SK-N-SH treated with all-trans-retinoic acid at 6 μM for 48 hours (cell line): ENCODE measurements around the gene DDX10.
A peak's percentile ranks its signal among the peaks of the same experiment; 100 is the strongest.

ENCODE experiments used
- ATAC-seq: fragments of 200-7000 bp; cut with Tn5 transposase; 3 replicates; pipeline ENCODE4 v1.9.1; 2020; ENCODE audit warnings: mild to moderate bottlenecking, moderate library complexity
- ARNTL ChIP-seq: fragments of 450-650 bp; formaldehyde crosslinking; IDR thresholded peaks from 2 replicates; pipeline ENCODE4 v1.5.0; 2020; ENCODE audit warnings: low read depth, mild to moderate bottlenecking, moderate library complexity, borderline replicate concordance
- BACH2 ChIP-seq: fragments of 250-450 bp; sonication (Bioruptor Pico); IDR thresholded peaks from 2 replicates; pipeline ENCODE4 v1.9.0; 2021; ENCODE audit warnings: mild to moderate bottlenecking, borderline replicate concordance
- CSDC2 ChIP-seq: fragments of 250-450 bp; sonication (Bioruptor Pico); IDR thresholded peaks from 2 replicates; pipeline ENCODE4 v1.5.0; 2020; ENCODE audit warnings: mild to moderate bottlenecking, moderate library complexity
- ESRRG ChIP-seq: fragments of 250-450 bp; sonication (Bioruptor Pico); IDR thresholded peaks from 2 replicates; pipeline ENCODE4 v1.6.1; 2021; ENCODE audit warnings: mild to moderate bottlenecking
- GLIS3 ChIP-seq: fragments of 250-450 bp; sonication (Bioruptor Pico); IDR thresholded peaks from 2 replicates; pipeline ENCODE4 v1.5.0; 2020; ENCODE audit warnings: mild to moderate bottlenecking, moderate library complexity
- ISL1 ChIP-seq: fragments of 250-450 bp; sonication (Bioruptor Pico); IDR thresholded peaks from 2 replicates; pipeline ENCODE4 v2.1.2; 2022; ENCODE audit warnings: mild to moderate bottlenecking, moderate library complexity
- OSR1 ChIP-seq: fragments of 250-450 bp; sonication (Bioruptor Pico); IDR thresholded peaks from 2 replicates; pipeline ENCODE4 v1.8.0; 2022; ENCODE audit warnings: moderate library complexity, mild to moderate bottlenecking, inconsistent platforms
- PPARA ChIP-seq: fragments of 250-450 bp; sonication (Bioruptor Pico); IDR thresholded peaks from 2 replicates; pipeline ENCODE4 v1.5.0; 2020; ENCODE audit warnings: mild to moderate bottlenecking, borderline replicate concordance
- RARB ChIP-seq: fragments of 250-450 bp; sonication (Bioruptor Pico); IDR thresholded peaks from 2 replicates; pipeline ENCODE4 v1.8.0; 2021; ENCODE audit warnings: mild to moderate bottlenecking, moderate library complexity
- SNAI2 ChIP-seq: fragments of 250-450 bp; sonication (Bioruptor Pico); IDR thresholded peaks from 2 replicates; pipeline ENCODE4 v1.5.0; 2020; ENCODE audit warnings: mild to moderate bottlenecking, moderate library complexity
- TOX ChIP-seq: fragments of 250-450 bp; sonication (Bioruptor Pico); IDR thresholded peaks from 2 replicates; pipeline ENCODE4 v1.8.0; 2021; ENCODE audit warnings: mild to moderate bottlenecking, moderate library complexity, borderline replicate concordance
- ZFP3 ChIP-seq: fragments of 250-450 bp; sonication (Bioruptor Pico); IDR thresholded peaks from 2 replicates; pipeline ENCODE4 v1.5.0; 2020; ENCODE audit warnings: mild to moderate bottlenecking, moderate library complexity
- ZFP30 ChIP-seq: fragments of 450-650 bp; formaldehyde crosslinking; IDR thresholded peaks from 2 replicates; pipeline ENCODE4 v1.5.0; 2022; ENCODE audit warnings: mild to moderate bottlenecking, moderate library complexity
- ZNF565 ChIP-seq: fragments of 450-650 bp; formaldehyde crosslinking; conservative IDR thresholded peaks from 2 replicates; pipeline ENCODE4 v1.5.0; 2020; ENCODE audit warnings: low read depth, mild to moderate bottlenecking, moderate library complexity
- ZNF70 ChIP-seq: fragments of 450-650 bp; formaldehyde crosslinking; IDR thresholded peaks from 2 replicates; pipeline ENCODE4 v1.5.0; 2020; ENCODE audit warnings: mild to moderate bottlenecking, moderate library complexity
- ZNF8 ChIP-seq: fragments of 450-650 bp; formaldehyde crosslinking; IDR thresholded peaks from 2 replicates; pipeline ENCODE4 v1.5.0; 2020; ENCODE audit warnings: mild to moderate bottlenecking, moderate library complexity
- TF ChIP-seq, protein P1 (sequence below): fragments of 250-450 bp; sonication (Bioruptor Pico); IDR thresholded peaks from 2 replicates; pipeline ENCODE4 v1.5.1; 2021; ENCODE audit warnings: mild to moderate bottlenecking, moderate library complexity
- TF ChIP-seq, protein P2 (sequence below): fragments of 250-450 bp; sonication (Bioruptor Pico); IDR thresholded peaks from 2 replicates; pipeline ENCODE4 v1.8.0; 2021; ENCODE audit warnings: low read depth, mild to moderate bottlenecking, moderate library complexity, borderline replicate concordance
- TF ChIP-seq, protein P3 (sequence below): fragments of 250-450 bp; sonication (Bioruptor Pico); IDR thresholded peaks from 2 replicates; pipeline ENCODE4 v1.8.0; 2020; ENCODE audit warnings: mild to moderate bottlenecking, moderate library complexity, borderline replicate concordance
- TF ChIP-seq, protein P4 (sequence below): fragments of 250-450 bp; sonication (Bioruptor Pico); IDR thresholded peaks from 2 replicates; pipeline ENCODE4 v1.5.1; 2020; ENCODE audit warnings: low read depth, mild to moderate bottlenecking, moderate library complexity
- TF ChIP-seq, protein P5 (sequence below): fragments of 250-450 bp; sonication (Bioruptor Pico); IDR thresholded peaks from 2 replicates; pipeline ENCODE4 v1.5.0; 2020; ENCODE audit warnings: mild to moderate bottlenecking, moderate library complexity

Gene DDX10

DNA sequence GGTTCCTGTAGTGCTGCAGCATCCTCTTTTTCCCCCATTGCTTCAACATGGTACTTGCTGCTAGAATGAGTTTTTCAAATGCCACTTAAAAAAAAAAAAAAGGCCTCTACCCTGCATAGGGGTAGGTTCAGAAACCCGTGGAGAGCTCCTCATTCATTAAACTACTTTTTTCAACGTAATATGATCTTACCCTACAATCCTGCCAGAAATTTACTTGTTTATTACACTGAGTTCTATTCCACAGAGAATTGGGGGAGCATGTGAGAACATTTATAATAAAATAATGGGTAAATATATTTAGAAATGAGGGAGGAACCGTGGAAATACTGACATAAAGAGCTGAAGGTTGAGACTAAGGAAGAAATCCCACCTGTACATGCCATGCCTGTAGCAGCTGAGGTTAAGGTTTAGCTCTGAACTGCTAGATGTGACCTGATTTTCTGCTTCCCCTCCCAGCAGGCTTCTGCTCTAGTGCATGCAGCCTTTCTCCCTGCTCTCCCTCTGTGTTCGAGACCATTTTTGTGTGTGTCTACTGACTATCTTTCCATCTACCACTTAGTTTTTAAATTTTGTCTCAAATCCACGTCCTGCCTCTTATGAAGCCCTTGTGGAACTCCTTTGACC lies 225.7 kb downstream of the DDX10 start:
- TF ChIP-seq ARNTL (CRISPR knock-in tag), result no peak
- TF ChIP-seq ZNF70, result no peak
- TF ChIP-seq, protein P1, sequence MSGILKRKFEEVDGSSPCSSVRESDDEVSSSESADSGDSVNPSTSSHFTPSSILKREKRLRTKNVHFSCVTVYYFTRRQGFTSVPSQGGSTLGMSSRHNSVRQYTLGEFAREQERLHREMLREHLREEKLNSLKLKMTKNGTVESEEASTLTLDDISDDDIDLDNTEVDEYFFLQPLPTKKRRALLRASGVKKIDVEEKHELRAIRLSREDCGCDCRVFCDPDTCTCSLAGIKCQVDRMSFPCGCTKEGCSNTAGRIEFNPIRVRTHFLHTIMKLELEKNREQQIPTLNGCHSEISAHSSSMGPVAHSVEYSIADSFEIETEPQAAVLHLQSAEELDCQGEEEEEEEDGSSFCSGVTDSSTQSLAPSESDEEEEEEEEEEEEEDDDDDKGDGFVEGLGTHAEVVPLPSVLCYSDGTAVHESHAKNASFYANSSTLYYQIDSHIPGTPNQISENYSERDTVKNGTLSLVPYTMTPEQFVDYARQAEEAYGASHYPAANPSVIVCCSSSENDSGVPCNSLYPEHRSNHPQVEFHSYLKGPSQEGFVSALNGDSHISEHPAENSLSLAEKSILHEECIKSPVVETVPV (CRISPR knock-in tag), result no peak
- TF ChIP-seq ZNF565 (CRISPR knock-in tag), result no peak
- no peak for TF ChIP-seq BACH2 (CRISPR knock-in tag)
- no peak for TF ChIP-seq OSR1 (CRISPR knock-in tag)
- no peak for TF ChIP-seq PPARA
- TF ChIP-seq, protein P2, sequence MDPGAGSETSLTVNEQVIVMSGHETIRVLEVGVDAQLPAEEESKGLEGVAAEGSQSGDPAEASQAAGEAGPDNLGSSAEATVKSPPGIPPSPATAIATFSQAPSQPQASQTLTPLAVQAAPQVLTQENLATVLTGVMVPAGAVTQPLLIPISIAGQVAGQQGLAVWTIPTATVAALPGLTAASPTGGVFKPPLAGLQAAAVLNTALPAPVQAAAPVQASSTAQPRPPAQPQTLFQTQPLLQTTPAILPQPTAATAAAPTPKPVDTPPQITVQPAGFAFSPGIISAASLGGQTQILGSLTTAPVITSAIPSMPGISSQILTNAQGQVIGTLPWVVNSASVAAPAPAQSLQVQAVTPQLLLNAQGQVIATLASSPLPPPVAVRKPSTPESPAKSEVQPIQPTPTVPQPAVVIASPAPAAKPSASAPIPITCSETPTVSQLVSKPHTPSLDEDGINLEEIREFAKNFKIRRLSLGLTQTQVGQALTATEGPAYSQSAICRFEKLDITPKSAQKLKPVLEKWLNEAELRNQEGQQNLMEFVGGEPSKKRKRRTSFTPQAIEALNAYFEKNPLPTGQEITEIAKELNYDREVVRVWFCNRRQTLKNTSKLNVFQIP, result no peak
- TF ChIP-seq ISL1 (CRISPR knock-in tag), result no peak
- no peak for TF ChIP-seq SNAI2 (CRISPR knock-in tag)
- no peak for TF ChIP-seq RARB
- TF ChIP-seq ZNF8 (CRISPR knock-in tag), result no peak
- TF ChIP-seq, protein P3, sequence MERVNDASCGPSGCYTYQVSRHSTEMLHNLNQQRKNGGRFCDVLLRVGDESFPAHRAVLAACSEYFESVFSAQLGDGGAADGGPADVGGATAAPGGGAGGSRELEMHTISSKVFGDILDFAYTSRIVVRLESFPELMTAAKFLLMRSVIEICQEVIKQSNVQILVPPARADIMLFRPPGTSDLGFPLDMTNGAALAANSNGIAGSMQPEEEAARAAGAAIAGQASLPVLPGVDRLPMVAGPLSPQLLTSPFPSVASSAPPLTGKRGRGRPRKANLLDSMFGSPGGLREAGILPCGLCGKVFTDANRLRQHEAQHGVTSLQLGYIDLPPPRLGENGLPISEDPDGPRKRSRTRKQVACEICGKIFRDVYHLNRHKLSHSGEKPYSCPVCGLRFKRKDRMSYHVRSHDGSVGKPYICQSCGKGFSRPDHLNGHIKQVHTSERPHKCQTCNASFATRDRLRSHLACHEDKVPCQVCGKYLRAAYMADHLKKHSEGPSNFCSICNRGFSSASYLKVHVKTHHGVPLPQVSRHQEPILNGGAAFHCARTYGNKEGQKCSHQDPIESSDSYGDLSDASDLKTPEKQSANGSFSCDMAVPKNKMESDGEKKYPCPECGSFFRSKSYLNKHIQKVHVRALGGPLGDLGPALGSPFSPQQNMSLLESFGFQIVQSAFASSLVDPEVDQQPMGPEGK (CRISPR knock-in tag), result no peak
- TF ChIP-seq, all 23 proteins: peak for 0
- peak; percentile 44 for ATAC-seq

DNA sequence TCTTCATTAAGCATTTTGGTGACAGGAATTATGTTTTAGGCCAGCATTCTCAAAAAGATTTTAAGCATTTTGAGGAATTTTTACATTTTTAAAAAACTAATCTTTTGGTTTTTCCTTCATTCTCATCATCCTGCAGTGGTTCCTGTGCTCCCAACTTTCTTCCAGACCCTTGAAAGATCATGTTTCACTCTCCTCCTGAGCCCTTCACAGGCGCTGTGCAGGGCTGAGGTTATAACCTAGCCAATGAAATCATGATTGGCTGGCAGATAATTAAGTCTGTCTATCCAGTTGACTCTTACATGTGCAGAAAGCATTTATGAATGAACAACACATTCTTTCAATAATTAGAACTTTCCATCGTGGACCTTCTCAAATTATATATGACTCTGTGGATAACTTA lies 226.3 kb downstream of the DDX10 start:
- TF ChIP-seq OSR1 (CRISPR knock-in tag) (no peak), ARNTL (CRISPR knock-in tag) (no peak), RARB (no peak), CSDC2 (CRISPR knock-in tag) (no peak), TOX (CRISPR knock-in tag) (no peak), BACH2 (CRISPR knock-in tag) (no peak), ESRRG (no peak), ZFP3 (CRISPR knock-in tag) (no peak), GLIS3 (CRISPR knock-in tag) (no peak), ZFP30 (CRISPR knock-in tag) (no peak)
- TF ChIP-seq, protein P1 (CRISPR knock-in tag), result no peak
- ATAC-seq, result no peak

DNA sequence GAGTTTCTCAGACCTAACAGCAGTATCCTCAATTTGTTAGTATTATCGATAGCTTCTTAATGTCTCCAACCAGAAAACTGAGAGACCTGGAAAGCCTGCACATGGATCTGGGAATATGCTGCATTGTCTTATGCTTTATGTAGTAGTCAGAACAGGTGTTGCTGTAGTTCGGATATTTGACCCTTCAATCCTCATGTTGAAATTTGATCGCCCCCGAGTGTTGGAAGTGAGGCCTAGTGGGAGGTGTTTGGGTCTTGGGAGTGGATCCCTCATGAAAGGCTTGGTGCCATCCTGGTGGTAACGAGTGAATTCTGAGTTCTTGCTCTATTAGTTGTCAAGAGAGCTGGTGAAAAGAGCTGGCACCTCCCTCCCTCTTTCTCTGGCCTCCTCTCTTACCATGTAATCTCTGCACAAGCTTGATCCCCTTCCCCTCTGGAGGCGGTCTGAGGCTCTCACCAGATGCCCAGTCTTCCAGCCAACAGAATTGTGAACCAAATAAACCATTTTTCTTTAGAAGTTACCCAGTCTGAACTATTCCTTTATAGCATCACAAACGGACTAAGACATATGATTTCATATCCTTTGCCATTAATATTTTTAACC lies 227.1 kb downstream of the DDX10 start:
- no peak for TF ChIP-seq PPARA
- TF ChIP-seq SNAI2 (CRISPR knock-in tag), result no peak
- TF ChIP-seq, protein P4, sequence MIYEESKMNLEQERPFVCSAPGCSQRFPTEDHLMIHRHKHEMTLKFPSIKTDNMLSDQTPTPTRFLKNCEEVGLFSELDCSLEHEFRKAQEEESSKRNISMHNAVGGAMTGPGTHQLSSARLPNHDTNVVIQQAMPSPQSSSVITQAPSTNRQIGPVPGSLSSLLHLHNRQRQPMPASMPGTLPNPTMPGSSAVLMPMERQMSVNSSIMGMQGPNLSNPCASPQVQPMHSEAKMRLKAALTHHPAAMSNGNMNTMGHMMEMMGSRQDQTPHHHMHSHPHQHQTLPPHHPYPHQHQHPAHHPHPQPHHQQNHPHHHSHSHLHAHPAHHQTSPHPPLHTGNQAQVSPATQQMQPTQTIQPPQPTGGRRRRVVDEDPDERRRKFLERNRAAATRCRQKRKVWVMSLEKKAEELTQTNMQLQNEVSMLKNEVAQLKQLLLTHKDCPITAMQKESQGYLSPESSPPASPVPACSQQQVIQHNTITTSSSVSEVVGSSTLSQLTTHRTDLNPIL (CRISPR knock-in tag), result no peak
- no peak for TF ChIP-seq ZFP3 (CRISPR knock-in tag)
- TF ChIP-seq, protein P5, sequence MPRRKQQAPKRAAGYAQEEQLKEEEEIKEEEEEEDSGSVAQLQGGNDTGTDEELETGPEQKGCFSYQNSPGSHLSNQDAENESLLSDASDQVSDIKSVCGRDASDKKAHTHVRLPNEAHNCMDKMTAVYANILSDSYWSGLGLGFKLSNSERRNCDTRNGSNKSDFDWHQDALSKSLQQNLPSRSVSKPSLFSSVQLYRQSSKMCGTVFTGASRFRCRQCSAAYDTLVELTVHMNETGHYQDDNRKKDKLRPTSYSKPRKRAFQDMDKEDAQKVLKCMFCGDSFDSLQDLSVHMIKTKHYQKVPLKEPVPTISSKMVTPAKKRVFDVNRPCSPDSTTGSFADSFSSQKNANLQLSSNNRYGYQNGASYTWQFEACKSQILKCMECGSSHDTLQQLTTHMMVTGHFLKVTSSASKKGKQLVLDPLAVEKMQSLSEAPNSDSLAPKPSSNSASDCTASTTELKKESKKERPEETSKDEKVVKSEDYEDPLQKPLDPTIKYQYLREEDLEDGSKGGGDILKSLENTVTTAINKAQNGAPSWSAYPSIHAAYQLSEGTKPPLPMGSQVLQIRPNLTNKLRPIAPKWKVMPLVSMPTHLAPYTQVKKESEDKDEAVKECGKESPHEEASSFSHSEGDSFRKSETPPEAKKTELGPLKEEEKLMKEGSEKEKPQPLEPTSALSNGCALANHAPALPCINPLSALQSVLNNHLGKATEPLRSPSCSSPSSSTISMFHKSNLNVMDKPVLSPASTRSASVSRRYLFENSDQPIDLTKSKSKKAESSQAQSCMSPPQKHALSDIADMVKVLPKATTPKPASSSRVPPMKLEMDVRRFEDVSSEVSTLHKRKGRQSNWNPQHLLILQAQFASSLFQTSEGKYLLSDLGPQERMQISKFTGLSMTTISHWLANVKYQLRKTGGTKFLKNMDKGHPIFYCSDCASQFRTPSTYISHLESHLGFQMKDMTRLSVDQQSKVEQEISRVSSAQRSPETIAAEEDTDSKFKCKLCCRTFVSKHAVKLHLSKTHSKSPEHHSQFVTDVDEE, result no peak
- TF ChIP-seq CSDC2 (CRISPR knock-in tag), result no peak
- TF ChIP-seq, protein P2, result no peak
- TF ChIP-seq ARNTL (CRISPR knock-in tag), result no peak
- no peak for TF ChIP-seq RARB
- TF ChIP-seq ZNF70, result no peak
- ATAC-seq, result no peak
